Measurements from ENCODE around the gene RHOT2. TPM values are rescaled to one million over a fixed set of nuclear protein-coding genes. Genes with fewer than 3 reads are reported as not detected.

The RHOT2 gene
- total RNA-seq, 1 donor from 2014 or later = 165 TPM

DNA sequence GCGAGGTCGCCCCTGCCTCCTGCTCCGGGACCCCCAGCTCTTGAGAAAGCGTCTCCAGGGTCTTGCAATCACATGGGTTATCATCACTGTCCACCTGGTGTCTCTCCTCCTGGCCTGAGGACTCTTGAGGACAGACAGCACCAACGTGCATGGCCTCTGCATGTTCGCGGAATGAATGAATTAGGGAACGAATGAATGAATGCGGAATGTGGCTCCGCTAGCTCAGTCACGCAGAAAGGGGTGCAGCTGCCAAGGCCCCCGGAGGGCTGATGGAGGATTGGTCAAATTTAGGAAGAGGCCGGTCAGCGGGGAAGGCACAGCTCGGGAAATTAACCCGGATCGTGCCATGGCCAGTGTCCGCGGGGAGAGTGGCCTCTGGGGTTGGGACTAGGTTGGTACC, 34.4 kb downstream of the RHOT2 start:
- Mint-ChIP-seq H3K27ac (no peak overlapping the region), H3K36me3 (ENCODE audit: low read depth) (no peaks in the 10 kb centered on the region), H3K27me3 (ENCODE audit: insufficient read depth) (peaks cover 33% of the 10 kb centered on the region), H3K9me3 (no peaks in the 10 kb centered on the region), H3K4me3 (no peak overlapping the region), H3K4me1 (ENCODE audit: low read depth) (no peaks in the 10 kb centered on the region)
- intact Hi-C loops (cut with micrococcal nuclease) = no loop called here
- no peak for DNase-seq (ENCODE audit: low spot score)

DNA sequence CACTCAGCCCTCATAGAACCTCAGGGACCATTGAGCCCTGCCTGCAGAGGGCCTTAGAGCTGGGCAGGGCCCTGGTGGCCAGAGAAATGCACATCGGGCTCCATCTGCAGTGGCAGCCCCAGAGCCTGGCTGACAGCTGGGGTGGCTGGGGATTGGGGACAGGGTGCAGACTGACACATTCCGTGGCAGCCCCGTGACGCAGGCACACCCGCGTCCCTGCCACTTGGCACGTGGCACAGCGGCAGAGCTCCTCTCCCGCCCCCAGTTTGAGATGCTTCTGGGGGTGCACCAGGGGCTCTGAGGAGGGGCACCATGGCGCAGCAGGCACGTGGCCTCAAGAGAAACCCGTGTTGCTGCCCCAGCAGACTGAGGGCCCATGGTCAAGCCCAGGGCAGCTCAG, 35.5 kb downstream of the RHOT2 start:
- no peak overlapping the region for H3K4me3 Mint-ChIP-seq
- no peaks in the 10 kb centered on the region for H3K9me3 Mint-ChIP-seq
- H3K27me3 Mint-ChIP-seq (ENCODE audit: insufficient read depth) = peaks cover 40% of the 10 kb centered on the region
- no peaks in the 10 kb centered on the region for H3K36me3 Mint-ChIP-seq (ENCODE audit: low read depth)
- DNase-seq (ENCODE audit: low spot score) = no peak
- intact Hi-C loops (cut with micrococcal nuclease) = no loop called here
- H3K27ac Mint-ChIP-seq = no peak overlapping the region
- H3K4me1 Mint-ChIP-seq (ENCODE audit: low read depth) = no peaks in the 10 kb centered on the region

DNA sequence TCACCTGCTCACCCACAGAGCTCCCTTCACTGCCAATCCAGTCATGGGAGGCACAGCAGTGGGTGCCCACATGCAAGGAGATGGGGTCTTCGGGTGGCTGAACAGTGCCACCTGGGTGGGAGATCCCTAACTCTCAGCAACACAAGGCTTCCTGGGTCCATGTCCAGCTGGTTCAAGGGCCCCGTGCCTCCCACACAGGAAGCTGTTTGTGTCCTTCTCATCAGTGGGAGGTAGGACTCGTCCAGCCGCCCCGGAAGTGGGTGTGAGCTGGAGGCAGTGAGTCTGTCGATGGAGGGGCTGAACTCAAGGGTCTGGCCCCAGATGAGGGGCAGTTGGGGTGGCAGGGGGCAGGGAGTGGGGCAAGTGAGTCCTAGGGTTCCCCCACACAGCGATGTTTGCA, 36.1 kb downstream of the RHOT2 start:
- no peak for DNase-seq (ENCODE audit: low spot score)
- H3K4me1 Mint-ChIP-seq (ENCODE audit: low read depth) = no peaks in the 10 kb centered on the region
- no peak overlapping the region for H3K4me3 Mint-ChIP-seq
- H3K27ac Mint-ChIP-seq = no peak overlapping the region
- intact Hi-C loops (cut with micrococcal nuclease) = no loop called here
- no peaks in the 10 kb centered on the region for H3K36me3 Mint-ChIP-seq (ENCODE audit: low read depth)
- H3K27me3 Mint-ChIP-seq (ENCODE audit: insufficient read depth) = peaks cover 45% of the 10 kb centered on the region
- no peaks in the 10 kb centered on the region for H3K9me3 Mint-ChIP-seq

DNA sequence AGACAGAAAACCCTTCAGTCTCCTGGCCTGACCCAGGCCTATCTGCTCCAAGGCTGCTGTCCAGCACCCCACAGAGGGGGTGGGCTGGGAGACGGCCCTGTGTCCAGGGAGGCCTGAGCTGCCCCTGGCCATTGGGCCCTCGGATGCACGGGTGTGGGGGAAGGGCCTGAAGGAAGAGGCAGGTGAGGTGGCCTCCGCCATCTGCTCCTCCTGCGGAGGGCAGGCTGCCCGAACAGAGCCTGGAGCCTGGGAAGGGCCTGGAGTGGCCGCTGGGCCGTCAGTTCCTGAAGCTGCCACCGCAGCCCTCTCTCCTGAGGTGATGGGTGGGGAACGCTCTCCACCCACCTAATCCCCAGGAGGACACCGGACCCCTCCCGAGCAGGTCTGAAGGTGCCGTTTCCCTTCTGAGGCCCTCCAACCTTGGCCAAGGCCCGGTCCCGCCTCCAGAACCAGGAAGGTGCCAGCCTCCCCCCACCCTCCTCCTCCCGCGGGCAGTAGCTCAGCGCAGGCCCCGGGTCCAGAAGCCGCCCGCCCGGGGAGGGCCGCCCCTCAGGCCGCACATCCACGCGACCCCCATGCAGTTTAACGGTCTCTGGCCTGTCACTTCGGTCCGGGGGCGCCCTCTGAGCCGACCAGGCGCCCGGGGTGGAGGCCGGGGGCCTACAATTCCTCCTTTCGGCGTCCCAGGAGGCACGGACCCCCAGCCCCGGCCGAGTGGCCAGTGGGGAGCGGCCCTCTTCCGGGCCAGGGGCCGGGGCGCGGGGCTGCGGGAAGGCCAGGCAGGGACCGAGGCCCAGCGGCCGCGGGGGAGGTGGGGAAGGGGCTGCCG, 36.8 kb downstream of the RHOT2 start:
- Mint-ChIP-seq H3K4me3 (no peak overlapping the region), H3K27me3 (ENCODE audit: insufficient read depth) (peaks cover 48% of the 10 kb centered on the region), H3K4me1 (ENCODE audit: low read depth) (no peaks in the 10 kb centered on the region), H3K36me3 (ENCODE audit: low read depth) (no peaks in the 10 kb centered on the region), H3K9me3 (no peaks in the 10 kb centered on the region), H3K27ac (no peak overlapping the region)
- no peak for DNase-seq (ENCODE audit: low spot score)
- intact Hi-C loops (cut with micrococcal nuclease) = no loop called here

DNA sequence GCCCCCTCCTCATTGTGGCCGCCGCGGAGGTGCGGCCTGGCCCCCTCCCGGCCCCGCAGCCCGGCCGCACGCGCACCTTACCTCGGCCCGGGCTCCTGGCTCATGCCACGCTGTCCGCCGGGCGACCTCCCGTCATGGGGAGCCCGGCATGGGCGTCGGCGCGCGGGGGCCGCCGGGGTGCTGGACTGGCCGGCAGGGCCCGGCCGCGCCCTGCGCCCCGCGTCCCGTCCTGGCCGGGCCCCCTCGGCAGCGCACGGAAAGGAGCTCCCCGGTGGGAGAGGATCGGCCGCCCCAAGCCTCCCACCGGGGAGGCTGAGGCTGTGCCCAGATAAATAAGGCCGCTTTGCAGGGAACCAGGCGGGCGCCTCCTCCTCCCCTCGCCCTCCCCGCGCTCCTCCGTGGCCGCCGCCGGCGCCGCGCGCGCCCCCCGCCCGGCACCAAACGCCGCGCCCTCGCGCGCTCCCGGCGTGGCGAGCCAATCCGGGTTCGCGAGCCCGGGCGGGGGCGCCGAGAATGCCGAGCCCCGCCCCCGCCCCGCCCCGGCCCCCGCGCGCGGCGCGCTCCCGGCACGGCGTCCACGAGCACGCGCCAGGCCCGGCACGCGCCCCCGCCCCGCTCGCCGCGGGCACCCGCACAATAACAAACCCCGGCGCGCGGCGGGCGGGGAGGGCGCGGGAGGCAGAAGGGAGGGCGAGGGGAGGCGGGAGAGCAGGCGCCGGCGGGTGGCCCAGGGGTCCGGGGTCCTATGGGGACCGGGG, 37.7 kb downstream of the RHOT2 start, which contains the start of gene FBXL16:
Gene FBXL16 (minus strand): TSS at position 371 of the 758 bp plus-strand sequence. CDS start 8,396 bp downstream, outside the sequence.
- peaks cover 46% of the 10 kb centered on the region for H3K27me3 Mint-ChIP-seq (ENCODE audit: insufficient read depth)
- no peak for DNase-seq (ENCODE audit: low spot score)
- no peaks in the 10 kb centered on the region for H3K4me1 Mint-ChIP-seq (ENCODE audit: low read depth)
- H3K27ac Mint-ChIP-seq = no peak within 1 kb of the TSS
- H3K9me3 Mint-ChIP-seq = no peaks in the 10 kb centered on the region
- no peaks in the 10 kb centered on the region for H3K36me3 Mint-ChIP-seq (ENCODE audit: low read depth)
- intact Hi-C loops (cut with micrococcal nuclease) = no loop called here
- H3K4me3 Mint-ChIP-seq = no peak within 1 kb of the TSS

DNA sequence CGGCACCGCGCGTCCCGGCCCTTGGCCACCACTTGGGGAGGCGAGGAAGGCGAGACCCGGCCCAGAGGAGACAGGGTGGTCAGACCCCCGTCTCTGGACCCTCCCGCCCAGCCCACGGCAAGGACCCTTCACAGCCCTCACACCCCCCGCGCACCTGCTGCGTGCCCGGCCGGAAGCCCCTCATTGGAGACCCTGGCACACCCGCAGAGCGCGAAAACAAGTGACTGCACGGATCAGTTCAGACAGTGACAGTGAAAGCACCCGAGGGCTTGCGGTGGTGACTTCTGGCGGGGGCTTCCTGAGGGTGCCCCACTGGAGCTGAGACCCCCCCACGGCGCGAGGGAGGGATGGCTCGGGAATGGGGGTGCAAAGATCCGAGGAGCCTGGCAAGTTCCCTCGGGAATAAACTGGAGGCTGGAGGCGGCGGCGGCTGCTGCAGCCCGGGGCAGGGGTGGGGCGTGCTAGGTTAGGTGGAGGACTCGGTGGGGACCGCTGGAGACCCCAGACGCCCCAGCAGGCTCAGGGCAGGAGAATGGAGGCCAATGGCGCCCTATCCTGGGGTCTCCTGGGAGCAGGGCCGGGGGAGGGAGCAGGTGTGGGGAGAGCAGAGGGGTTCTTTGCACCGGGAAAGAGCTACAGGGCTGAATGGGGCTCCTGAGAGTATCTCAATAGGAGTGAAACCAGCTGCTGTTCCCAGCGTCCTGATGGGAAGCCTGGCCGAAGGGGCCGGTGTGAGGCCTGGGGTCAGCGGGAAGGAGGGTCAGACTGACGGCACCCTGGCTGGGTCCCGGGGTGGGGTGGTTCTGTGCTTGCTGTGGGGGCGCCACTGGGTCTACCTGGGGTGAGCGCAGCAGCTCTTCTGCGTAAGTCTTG, 38.5 kb downstream of the RHOT2 start:
- intact Hi-C loops (cut with micrococcal nuclease) = no loop called here
- H3K27me3 Mint-ChIP-seq (ENCODE audit: insufficient read depth) = peaks cover 46% of the 10 kb centered on the region
- H3K9me3 Mint-ChIP-seq = no peaks in the 10 kb centered on the region
- H3K27ac Mint-ChIP-seq = no peak overlapping the region
- H3K4me3 Mint-ChIP-seq = no peak overlapping the region
- no peaks in the 10 kb centered on the region for H3K4me1 Mint-ChIP-seq (ENCODE audit: low read depth)
- H3K36me3 Mint-ChIP-seq (ENCODE audit: low read depth) = no peaks in the 10 kb centered on the region
- no peak for DNase-seq (ENCODE audit: low spot score)

DNA sequence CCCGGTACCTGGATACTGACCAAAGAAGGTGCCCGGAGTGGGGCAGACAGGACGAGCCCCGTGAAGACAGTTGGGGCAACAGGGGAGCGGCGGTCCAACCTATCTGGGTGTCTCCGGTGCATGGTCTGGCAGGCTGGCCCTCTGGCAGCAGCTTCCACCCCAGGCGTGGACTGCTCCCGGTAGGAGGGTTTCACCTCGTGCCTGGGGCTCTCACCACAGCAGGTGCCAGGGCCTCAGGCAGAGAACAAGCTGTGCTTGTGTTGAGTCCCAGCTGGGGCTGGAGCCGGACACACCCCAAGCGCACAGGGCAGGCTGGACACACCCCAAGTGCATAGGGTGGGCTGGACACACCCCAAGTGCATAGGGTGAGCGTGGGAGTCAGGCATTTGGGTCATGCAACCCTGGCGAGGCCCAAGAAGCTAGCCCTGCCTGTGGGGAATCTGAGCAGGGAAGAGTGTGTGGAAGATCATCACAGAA, 39.2 kb downstream of the RHOT2 start:
- no peaks in the 10 kb centered on the region for H3K4me1 Mint-ChIP-seq (ENCODE audit: low read depth)
- DNase-seq (ENCODE audit: low spot score) = no peak

DNA sequence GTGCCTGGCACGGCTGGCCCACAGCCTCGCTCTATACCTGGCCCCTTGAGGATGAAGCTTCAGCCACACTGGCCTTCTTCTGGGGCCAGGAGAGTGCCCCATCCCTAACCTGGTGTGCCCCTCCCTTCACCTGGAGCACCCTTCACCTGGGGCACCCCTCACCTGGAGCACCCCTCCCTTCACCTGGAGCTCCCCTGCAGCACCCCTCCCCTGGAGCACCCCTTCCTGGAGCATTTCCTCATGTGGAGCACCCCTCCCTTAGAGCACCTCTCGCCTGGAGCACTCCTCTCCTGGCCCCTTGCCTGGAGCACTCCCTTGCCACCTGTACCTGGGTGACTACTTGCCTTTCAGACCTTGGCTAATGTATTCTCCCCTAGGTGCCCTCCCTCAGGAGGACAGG, 40.1 kb downstream of the RHOT2 start:
- intact Hi-C loops (cut with micrococcal nuclease) = no loop called here
- Mint-ChIP-seq H3K27ac (no peak overlapping the region), H3K4me3 (no peak overlapping the region), H3K27me3 (ENCODE audit: insufficient read depth) (peaks cover 37% of the 10 kb centered on the region), H3K4me1 (ENCODE audit: low read depth) (no peaks in the 10 kb centered on the region), H3K36me3 (ENCODE audit: low read depth) (no peaks in the 10 kb centered on the region), H3K9me3 (no peaks in the 10 kb centered on the region)
- DNase-seq (ENCODE audit: low spot score) = no peak

More for the DNA sequence above, 39.2 kb downstream of the RHOT2 start:
- no peaks in the 10 kb centered on the region for H3K36me3 Mint-ChIP-seq (ENCODE audit: low read depth)
- no peak overlapping the region for H3K4me3 Mint-ChIP-seq
- peaks cover 42% of the 10 kb centered on the region for H3K27me3 Mint-ChIP-seq (ENCODE audit: insufficient read depth)
- no peak overlapping the region for H3K27ac Mint-ChIP-seq
- intact Hi-C loops (cut with micrococcal nuclease) = no loop called here
- no peaks in the 10 kb centered on the region for H3K9me3 Mint-ChIP-seq

DNA sequence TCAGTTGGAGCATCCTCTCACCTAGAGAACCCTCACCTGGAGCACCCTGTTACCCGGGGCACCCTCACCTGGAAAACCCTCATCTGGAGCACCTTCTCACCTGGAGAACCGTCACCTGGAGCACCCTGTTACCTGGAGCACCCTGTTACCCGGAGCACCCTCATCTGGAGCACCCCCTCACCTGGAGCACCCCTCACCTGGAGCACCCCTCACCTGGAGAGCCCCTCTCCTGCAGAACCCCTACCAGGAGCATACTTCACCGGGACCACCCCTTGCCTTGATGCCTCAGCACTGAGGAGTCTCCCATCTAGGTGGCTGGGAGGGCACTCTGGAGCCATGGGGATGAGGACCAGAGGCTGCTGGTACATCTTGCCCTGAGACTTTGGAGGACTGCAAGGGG, 41.0 kb downstream of the RHOT2 start:
- intact Hi-C loops (cut with micrococcal nuclease) = no loop called here
- DNase-seq (ENCODE audit: low spot score) = no peak
- H3K9me3 Mint-ChIP-seq = no peaks in the 10 kb centered on the region
- H3K36me3 Mint-ChIP-seq (ENCODE audit: low read depth) = no peaks in the 10 kb centered on the region
- no peak overlapping the region for H3K27ac Mint-ChIP-seq
- H3K4me3 Mint-ChIP-seq = no peak overlapping the region
- peaks cover 38% of the 10 kb centered on the region for H3K27me3 Mint-ChIP-seq (ENCODE audit: insufficient read depth)
- no peaks in the 10 kb centered on the region for H3K4me1 Mint-ChIP-seq (ENCODE audit: low read depth)

DNA sequence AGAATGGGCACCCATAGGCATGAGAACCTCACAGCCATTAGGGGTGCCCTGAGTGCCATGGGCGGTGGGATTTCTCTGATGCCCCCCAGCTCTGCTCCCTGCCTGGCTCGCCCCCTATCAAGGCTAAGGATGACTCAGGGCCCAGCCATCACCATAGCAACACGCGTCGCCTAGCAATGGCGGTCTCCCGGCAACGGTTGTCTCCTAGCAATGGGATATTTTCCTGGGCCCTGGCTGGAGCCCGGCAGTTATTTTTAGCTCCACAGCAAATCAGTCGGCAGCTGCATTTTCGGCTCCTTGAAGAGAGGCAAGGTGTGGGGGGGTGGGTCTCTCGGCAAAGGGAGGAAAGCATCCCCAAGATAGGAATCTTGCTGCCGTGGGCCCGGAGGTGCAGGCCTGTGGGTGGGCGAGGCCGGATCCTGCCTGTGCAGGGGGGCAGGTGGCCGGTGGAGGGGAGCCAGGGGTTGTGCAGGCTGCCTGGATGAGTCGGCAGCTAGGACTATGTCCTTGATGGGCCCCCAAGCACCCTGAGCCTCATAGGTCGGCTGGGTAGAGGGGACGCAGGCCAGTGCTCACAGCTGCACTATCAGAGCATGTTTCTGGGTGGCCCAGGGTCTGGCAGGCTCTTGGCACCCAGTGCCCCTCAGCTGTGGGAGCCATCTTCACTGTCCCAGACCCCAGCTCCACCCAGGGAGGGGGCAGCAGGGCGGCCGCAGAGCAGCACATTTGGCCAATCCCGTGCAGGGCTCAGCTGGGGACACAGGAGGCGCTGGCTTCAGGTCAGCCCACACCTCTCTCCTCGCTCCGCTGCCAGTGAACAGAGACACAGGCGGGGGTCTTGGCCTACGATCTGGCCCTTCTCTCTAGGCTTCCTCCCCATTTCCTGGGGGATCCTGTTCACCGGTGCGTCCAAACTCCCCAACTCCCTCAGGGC, 41.9 kb downstream of the RHOT2 start:
- intact Hi-C loops (cut with micrococcal nuclease) = loop anchor here (2.0 to 5.0 kb wide), 2 partner anchors 97 to 393 kb away; no protein-coding TSS in a partner anchor
- Mint-ChIP-seq H3K4me1 (ENCODE audit: low read depth) (no peaks in the 10 kb centered on the region), H3K27me3 (ENCODE audit: insufficient read depth) (peaks cover 41% of the 10 kb centered on the region), H3K9me3 (no peaks in the 10 kb centered on the region), H3K27ac (no peak overlapping the region), H3K4me3 (no peak overlapping the region), H3K36me3 (ENCODE audit: low read depth) (no peaks in the 10 kb centered on the region)
- no peak for DNase-seq (ENCODE audit: low spot score)

DNA sequence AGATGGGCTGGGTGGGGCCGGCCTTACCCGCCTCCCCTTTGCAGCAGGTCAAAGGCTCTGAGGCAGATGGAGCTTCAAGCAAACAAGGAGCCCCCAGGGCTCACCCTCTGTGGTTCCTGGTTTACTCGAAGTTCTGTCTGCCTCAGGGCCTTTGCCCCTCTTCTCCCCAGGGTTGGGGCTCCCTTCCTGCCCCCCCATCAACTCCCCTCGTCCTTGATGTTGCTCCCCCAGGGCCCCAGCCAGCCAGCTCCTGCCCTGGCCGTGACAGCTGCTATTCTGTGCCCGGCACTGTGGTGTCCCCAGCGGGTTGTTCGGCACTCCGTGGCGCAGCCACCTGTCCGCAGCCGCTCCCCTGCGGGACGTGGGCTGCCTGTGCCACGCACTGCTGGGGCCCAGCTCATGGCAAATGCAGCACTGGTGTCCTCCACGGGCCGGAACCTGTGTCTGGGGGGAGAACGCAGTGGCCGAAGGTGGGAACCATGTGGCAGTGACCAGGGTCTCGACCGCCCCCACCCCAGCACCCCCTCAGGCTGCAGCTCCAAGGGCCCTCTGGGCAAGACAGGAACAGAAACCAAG, 42.7 kb downstream of the RHOT2 start:
- Mint-ChIP-seq H3K36me3 (ENCODE audit: low read depth) (no peaks in the 10 kb centered on the region), H3K4me1 (ENCODE audit: low read depth) (no peaks in the 10 kb centered on the region), H3K27me3 (ENCODE audit: insufficient read depth) (peaks cover 41% of the 10 kb centered on the region), H3K9me3 (no peaks in the 10 kb centered on the region), H3K4me3 (no peak overlapping the region), H3K27ac (no peak overlapping the region)
- intact Hi-C loops (cut with micrococcal nuclease) = loop anchor here (1.0 to 5.0 kb wide), 3 partner anchors 75 to 392 kb away; no protein-coding TSS in a partner anchor
- DNase-seq (ENCODE audit: low spot score) = no peak
